Heart right ventricle (tissue), 16 donors: ENCODE data around the gene CHD9. TPM values are rescaled to one million over a fixed set of nuclear protein-coding genes. Genes with fewer than 3 reads are reported as not detected.

Experiments used
- ATAC-seq, 8 donors: fragments of 200-7000 bp; cut with Tn5 transposase; one replicate each; pipeline ENCODE4 v1.9.1; 2020; ENCODE audit warnings: mild to moderate bottlenecking in 8 of 8, moderate library complexity in 8 of 8, moderate number of reproducible peaks in 1 of 8
- DNase-seq, 2 donors: peaks; one replicate each; pipeline ENCODE4 v3.0.0-alpha.2; 2020
- H3K27ac ChIP-seq, 10 donors: fragments of 200-600 bp; sonication (generic) in 2 of 10; one replicate each; pipeline versions ENCODE4 v1.5.0 to v1.8.0; 2020 to 2022; ENCODE audit warnings: mild to moderate bottlenecking in 3 of 10
- H3K27me3 ChIP-seq, 7 donors: fragments of 200-600 bp; one replicate each; pipeline ENCODE4 v1.8.0; 2021 to 2022; ENCODE audit warnings: mild to moderate bottlenecking in 2 of 7
- H3K36me3 ChIP-seq, 9 donors: fragments of 200-600 bp; sonication (generic) in 1 of 9; one replicate each; pipeline versions ENCODE4 v1.5.0 to v1.8.0; 2020 to 2022; ENCODE audit warnings: mild to moderate bottlenecking in 2 of 9
- H3K4me1 ChIP-seq, 9 donors: fragments of 200-600 bp; sonication (generic) in 1 of 9; one replicate each; pipeline versions ENCODE4 v1.5.0 to v1.8.0; 2020 to 2022; ENCODE audit warnings: mild to moderate bottlenecking in 4 of 9
- H3K4me3 ChIP-seq, 10 donors: fragments of 200-600 bp; sonication (generic) in 2 of 10; one replicate each; pipeline versions ENCODE4 v1.5.0 to v1.8.0; 2020 to 2022; ENCODE audit warnings: mild to moderate bottlenecking in 7 of 10, moderate library complexity in 2 of 10
- H3K9me3 ChIP-seq, 11 donors: fragments of 200-600 bp in 10 of 11; sonication (generic) in 2 of 11; one replicate each; pipeline versions ENCODE4 v1.5.0 to v1.8.0; 2013 to 2022; ENCODE audit warnings: mild to moderate bottlenecking in 2 of 11, control low read depth in 1 of 11, moderate library complexity in 1 of 11
- CTCF ChIP-seq, 9 donors: fragments of 200-600 bp; sonication (generic) in 2 of 9; IDR thresholded peaks; one replicate each; pipeline versions ENCODE4 v1.5.0 to v1.8.0; 2021 to 2022; ENCODE audit warnings: antibody characterized with exemption in 9 of 9, mild to moderate bottlenecking in 5 of 9, moderate library complexity in 1 of 9
- WGBS, 2 donors: extraction: QIAGEN DNeasy Blood & Tissue Kit; methylation state at CpG; one replicate each; pipeline ENCODE4 v1.1.7; 2013; ENCODE audit warnings: inconsistent platforms in 1 of 2; 5-methylcytosine and 5-hydroxymethylcytosine counted together
- intact Hi-C, 10 donors: fragments of 100-400 bp; cut with DNase I; formaldehyde crosslinking; loops; one replicate each; pipeline versions ENCODE4 v1.11.1 to v1.14.2; 2022
- polyA plus RNA-seq, 2 donors: library from polyadenylated mRNA; stranded (reverse); fragments of 200-250 nt; gene quantifications; one replicate each; pipeline ENCODE4 v1.2.3, GENCODE V29; 2013
- total RNA-seq, 10 donors: library from RNA; stranded (reverse); fragmentation: NEBNext Ultra II Directional in 3 of 10; extraction: Animal tissue kit (Norgen Biotek cat#: 25700) in 3 of 10; gene quantifications; one replicate each; pipeline versions ENCODE4 v1.2.1 to v1.2.4, GENCODE V29; 2021 to 2023
- donor health status: Arrhythmogenic right ventricular cardiomyopathy.
- donor health status: ischemic (EF 13 %, LVEDD 7.1; RV severe dilation, severe dysfunction).
- donor health status: healthy with polysubstance abuse.
- donor health status: DM: no; HTN: yes; CAD: no.
- donor health status: DM: no; HTN: no; CAD: no.
- donor health status: ischemic (EF 25% LVEDD 6.9; RV normal size, moderate dysfunction).
- donor health status: ischemic (EF 25% LVEDD 5.7; RV mildly dilated, moderate dysfunction).
- donor health status: healthy.
- donor health status: DM: yes; HTN: yes; CAD: no.
- donor health status: Ischemic cardiomyopathy.
- donor health status: ischemic (EF 35%, LVEDD 5.7; RV mildly dilated, moderate dysfunction).
- donor health status: nonischemic (EF 11% LVEDD 7.7; RV severe dilation, severe dysfunction).
- donor health status: DM: yes; HTN: yes; CAD: no.
- donor health status: PGD.
- donor health status: ischemic (EF 29% LVEDD 5.4; RV normal size, mild dysfunction).
- donor health status: nonischemic (EF 23%, LVEDD 6.1; RV moderate dilation, normal function).

Gene CHD9
- total and polyA plus RNA-seq, 12 donors: 7.0 to 58.4 (median 44.6) TPM

DNA sequence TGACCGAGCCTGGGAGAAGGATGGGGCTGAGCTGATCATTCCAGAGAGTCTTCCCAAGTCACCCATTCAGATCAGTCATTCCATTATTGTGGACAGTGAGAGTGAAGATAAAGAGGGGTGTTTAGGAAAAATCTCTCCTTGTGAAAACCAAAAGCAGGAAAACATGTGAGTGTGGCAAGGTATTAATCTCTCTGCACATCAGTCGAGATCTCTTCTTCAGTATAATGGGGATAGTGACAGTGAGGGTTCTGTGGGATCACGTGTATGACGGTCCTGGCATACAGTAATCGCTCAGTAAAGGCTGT, 35.4 kb downstream of the CHD9 start:
- no peaks in the 10 kb centered on the region for H3K27me3 ChIP-seq
- WGBS, 2 donors: 23 to 49% methylated on average over 5 of the region's 5 CpGs
- no peak for TF ChIP-seq CTCF (IDR thresholded peaks at IDR 0.05)
- no peaks in the 10 kb centered on the region for H3K36me3 ChIP-seq
- DNase-seq (no peak), ATAC-seq (no peak)
- no peaks in the 10 kb centered on the region for H3K9me3 ChIP-seq
- peaks cover 43 to 92% (median 76%) of the 10 kb centered on the region in 9 donors for H3K4me1 ChIP-seq
- intact Hi-C loops: loop anchor here in 6 of 10 donors (2.0 to 5.0 kb wide), 5 partner anchors 33 to 42 kb away; partner anchors contain the start of gene CHD9 (in 1 of the 6)
- peak overlapping the region in 3 of 10 donors; percentile 5 to 12 (median 8) for H3K4me3 ChIP-seq
- H3K27ac ChIP-seq: peak overlapping the region; percentile 66 to 97 (median 86)

- Histone ChIP-seq H3K4me3 (peak overlapping the region in 3 of 10 donors; percentile 5 to 12 (median 8)), H3K27me3 (no peaks in the 10 kb centered on the region), H3K36me3 (no peaks in the 10 kb centered on the region), H3K27ac (peak overlapping the region; percentile 77 to 97 (median 86)), H3K9me3 (no peaks in the 10 kb centered on the region), H3K4me1 (peaks cover 40 to 86% (median 71%) of the 10 kb centered on the region in 9 donors)
- intact Hi-C loops: loop anchor here in 6 of 10 donors (2.0 to 5.0 kb wide), 5 partner anchors 34 to 42 kb away; partner anchors contain the start of gene CHD9 (in 1 of the 6)
- DNase-seq (peak; percentile 92 to 96), ATAC-seq (peak; percentile 89 to 97 (median 94))
- WGBS, 2 donors: 21 to 44% methylated on average over 13 of the region's 13 CpGs
- TF ChIP-seq CTCF (IDR thresholded peaks at IDR 0.05): no peak
Observed at GRCh38 chr16:53090591-53091411, 36.0 kb downstream of the CHD9 start.

DNA sequence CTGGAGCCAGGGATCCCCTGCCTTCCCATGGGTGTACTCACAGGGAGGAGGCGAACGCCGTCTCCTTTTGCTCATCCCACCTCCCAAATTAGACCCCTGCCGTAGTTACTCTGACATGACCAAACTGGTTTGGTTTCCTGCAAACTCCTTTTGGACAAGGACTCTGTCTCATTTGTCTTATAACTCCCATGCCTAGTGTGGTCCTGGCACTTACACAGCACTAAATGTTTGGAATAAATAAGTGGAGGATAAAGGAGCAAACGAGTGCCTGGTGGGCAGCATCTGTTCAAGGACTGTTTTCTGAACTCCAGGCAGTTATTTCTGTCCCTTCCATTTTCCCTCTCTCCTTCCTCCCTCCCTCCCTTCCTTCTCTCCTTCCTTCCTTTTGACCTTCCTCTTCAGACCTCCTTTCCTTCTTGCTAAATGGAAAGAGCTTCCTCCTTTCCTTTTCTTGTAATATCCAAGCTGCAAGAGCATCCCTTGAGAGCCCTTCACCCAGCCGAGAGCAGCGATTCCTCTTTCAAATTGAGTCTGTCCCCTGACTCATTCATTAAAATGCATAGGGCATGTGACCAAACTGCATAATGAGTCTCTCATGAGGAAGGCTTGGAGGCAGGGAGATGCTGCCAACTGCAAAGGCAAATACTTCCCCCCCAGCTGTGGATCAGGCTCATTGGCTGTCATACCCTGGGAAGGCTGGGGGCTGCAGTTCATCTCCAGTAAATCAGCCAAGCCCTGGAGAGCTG, 36.8 kb downstream of the CHD9 start:
- no peaks in the 10 kb centered on the region for H3K9me3 ChIP-seq
- DNase-seq: peak; percentile 60 to 71
- H3K4me1 ChIP-seq: peaks cover 35 to 78% (median 64%) of the 10 kb centered on the region in 9 donors
- TF ChIP-seq CTCF (IDR thresholded peaks at IDR 0.05): no peak
- 37 to 47% methylated on average over 7 of the region's 7 CpGs for WGBS, 2 donors
- no peaks in the 10 kb centered on the region for H3K27me3 ChIP-seq
- H3K36me3 ChIP-seq: no peaks in the 10 kb centered on the region
- intact Hi-C loops: loop anchor here in 6 of 10 donors (2.0 to 5.0 kb wide), 5 partner anchors 34 to 41 kb away; partner anchors contain the start of gene CHD9 (in 1 of the 6)
- peak overlapping the region in 1 of 10 donors; percentile 5 for H3K4me3 ChIP-seq
- peak; percentile 24 to 59 (median 45) for ATAC-seq
- peak overlapping the region; percentile 77 to 97 (median 86) for H3K27ac ChIP-seq

- Histone ChIP-seq H3K27ac (peak overlapping the region; percentile 65 to 97 (median 86)), H3K4me1 (peaks cover 35 to 76% (median 62%) of the 10 kb centered on the region in 9 donors), H3K27me3 (no peaks in the 10 kb centered on the region), H3K36me3 (no peaks in the 10 kb centered on the region), H3K9me3 (no peaks in the 10 kb centered on the region), H3K4me3 (no peak overlapping the region)
- DNase-seq: no peak
- no peak for ATAC-seq
- intact Hi-C loops: loop anchor here in 4 of 10 donors (5.0 kb wide), 3 partner anchors 35 to 40 kb away; no protein-coding TSS in a partner anchor
- no peak for TF ChIP-seq CTCF (IDR thresholded peaks at IDR 0.05)
- WGBS, 2 donors: 45 to 81% methylated on average over 2 of the region's 2 CpGs
Observed at GRCh38 chr16:53092284-53092683, 37.5 kb downstream of the CHD9 start.
